ENCODE data around the gene OR5M3. TPM values are rescaled to one million over a fixed set of nuclear protein-coding genes. Genes with fewer than 3 reads are reported as not detected.

The OR5M3 gene
- total RNA-seq (2014; rRNA removed; shearing (Covaris generic)) = not detected in 2 replicates
- polyA plus RNA-seq (2015; cell fraction: cytosol; rRNA removed) = not detected in 2 replicates
- polyA plus RNA-seq (2015; cell fraction: nucleus; rRNA removed) = not detected in 2 replicates

GRCh38 chr11:56473252-56473651 is at the start of gene OR5M3:
Gene OR5M3, minus strand, starts transcription at chr11:56473352. Its CDS starts 2,855 bp downstream, at chr11:56470497.
- in situ Hi-C loops (cut with HindIII; ENCODE audit: low pct_unique_long_range_greater_than_20kb, low sequenced_read_pairs) = no loop called here
- DNase-seq (ENCODE audit: low read depth, low spot score) = no peak

- in situ Hi-C loops (cut with HindIII; ENCODE audit: low pct_unique_long_range_greater_than_20kb, low sequenced_read_pairs) = no loop called here
- peak; percentile 56 for DNase-seq (ENCODE audit: low read depth, low spot score)
These were observed 48.9 kb upstream of the OR5M3 start for GRCh38 chr11:56522008-56522407.

GRCh38 chr11:56513280-56513679 is 40.1 kb upstream of the OR5M3 start:
- in situ Hi-C loops (cut with HindIII; ENCODE audit: low pct_unique_long_range_greater_than_20kb, low sequenced_read_pairs) = no loop called here
- no peak for DNase-seq (ENCODE audit: low read depth, low spot score)

- DNase-seq (ENCODE audit: low read depth, low spot score) = no peak
- in situ Hi-C loops (cut with HindIII; ENCODE audit: low pct_unique_long_range_greater_than_20kb, low sequenced_read_pairs) = no loop called here
These were observed 36.3 kb upstream of the OR5M3 start for GRCh38 chr11:56509439-56509838.

- no peak for DNase-seq (ENCODE audit: low read depth, low spot score)
- in situ Hi-C loops (cut with HindIII; ENCODE audit: low pct_unique_long_range_greater_than_20kb, low sequenced_read_pairs) = no loop called here
These were observed 23.9 kb upstream of the OR5M3 start for GRCh38 chr11:56497010-56497409.

- DNase-seq (ENCODE audit: low read depth, low spot score) = no peak
- in situ Hi-C loops (cut with HindIII; ENCODE audit: low pct_unique_long_range_greater_than_20kb, low sequenced_read_pairs) = no loop called here
These were observed 22.0 kb upstream of the OR5M3 start for GRCh38 chr11:56495117-56495516.

- in situ Hi-C loops (cut with HindIII; ENCODE audit: low pct_unique_long_range_greater_than_20kb, low sequenced_read_pairs) = no loop called here
- no peak for DNase-seq (ENCODE audit: low read depth, low spot score)
These were observed 18.1 kb upstream of the OR5M3 start, which contains the start of gene OR5M8 for GRCh38 chr11:56491270-56491669. Gene OR5M8, minus strand, starts transcription at chr11:56491370. Its CDS starts 0 bp downstream, at chr11:56491370.

GRCh38 chr11:56486801-56487200 is 13.6 kb upstream of the OR5M3 start:
- in situ Hi-C loops (cut with HindIII; ENCODE audit: low pct_unique_long_range_greater_than_20kb, low sequenced_read_pairs) = no loop called here
- DNase-seq (ENCODE audit: low read depth, low spot score) = no peak

GRCh38 chr11:56474729-56475235 is 1.6 kb upstream of the OR5M3 start:
- in situ Hi-C loops (cut with HindIII; ENCODE audit: low pct_unique_long_range_greater_than_20kb, low sequenced_read_pairs) = no loop called here

GRCh38 chr11:56457076-56457475 is 16.1 kb downstream of the OR5M3 start:
- in situ Hi-C loops (cut with HindIII; ENCODE audit: low pct_unique_long_range_greater_than_20kb, low sequenced_read_pairs) = no loop called here
- no peak for DNase-seq (ENCODE audit: low read depth, low spot score)

More at GRCh38 chr11:56474729-56475235, 1.6 kb upstream of the OR5M3 start:
- no peak for DNase-seq (ENCODE audit: low read depth, low spot score)

- DNase-seq (ENCODE audit: low read depth, low spot score) = no peak
These were observed 19.6 kb downstream of the OR5M3 start for GRCh38 chr11:56453521-56453920.

More at GRCh38 chr11:56453521-56453920, 19.6 kb downstream of the OR5M3 start:
- in situ Hi-C loops (cut with HindIII; ENCODE audit: low pct_unique_long_range_greater_than_20kb, low sequenced_read_pairs) = no loop called here

Other genes starting within 250 kb of the OR5M3 start
- gene OR5T2, start 239.1 kb downstream of the OR5M3 start, total RNA-seq (2014; rRNA removed; shearing (Covaris generic)) = not detected in 2 replicates
- gene OR5T3, start 221.1 kb downstream of the OR5M3 start, total RNA-seq (2014; rRNA removed; shearing (Covaris generic)) = not detected in 2 replicates
- gene OR5T1, start 199.2 kb downstream of the OR5M3 start, total RNA-seq (2014; rRNA removed; shearing (Covaris generic)) = not detected in 2 replicates
- not detected in 2 replicates for gene OR8H1, start 181.1 kb downstream of the OR5M3 start, total RNA-seq (2014; rRNA removed; shearing (Covaris generic))
- not detected in 2 replicates for gene OR8K3, start 158.2 kb downstream of the OR5M3 start, total RNA-seq (2014; rRNA removed; shearing (Covaris generic))
- gene OR8K1, start 127.3 kb downstream of the OR5M3 start, total RNA-seq (2014; rRNA removed; shearing (Covaris generic)) = not detected in 2 replicates
- gene OR8J1, start 119.1 kb downstream of the OR5M3 start, total RNA-seq (2014; rRNA removed; shearing (Covaris generic)) = not detected in 2 replicates
- not detected in 2 replicates for gene OR8U1, start 97.7 kb downstream of the OR5M3 start, total RNA-seq (2014; rRNA removed; shearing (Covaris generic))
- not detected in 2 replicates for gene OR5AL1, start 60.7 kb downstream of the OR5M3 start, total RNA-seq (2014; rRNA removed; shearing (Covaris generic))
- gene OR5M8, start 18.0 kb upstream of the OR5M3 start, total RNA-seq (2014; rRNA removed; shearing (Covaris generic)) = not detected in 2 replicates
- gene OR5M11, start 69.9 kb upstream of the OR5M3 start, total RNA-seq (2014; rRNA removed; shearing (Covaris generic)) = not detected in 2 replicates
- gene OR5M10, start 104.4 kb upstream of the OR5M3 start, total RNA-seq (2014; rRNA removed; shearing (Covaris generic)) = not detected in 2 replicates
- not detected in 2 replicates for gene OR5M1, start 141.5 kb upstream of the OR5M3 start, total RNA-seq (2014; rRNA removed; shearing (Covaris generic))
- not detected in 2 replicates for gene OR5AP2, start 169.1 kb upstream of the OR5M3 start, total RNA-seq (2014; rRNA removed; shearing (Covaris generic))
- not detected in 2 replicates for gene OR5AR1, start 190.3 kb upstream of the OR5M3 start, total RNA-seq (2014; rRNA removed; shearing (Covaris generic))
- gene OR9G1, start 225.7 kb upstream of the OR5M3 start, total RNA-seq (2014; rRNA removed; shearing (Covaris generic)) = not detected in 2 replicates

Data from SK-MEL-5 (cell line).